HepG2 (cell line): ENCODE measurements around the gene CELF6. TPM values are rescaled to one million over a fixed set of nuclear protein-coding genes. Genes with fewer than 3 reads are reported as not detected.

Experiments
- ATAC-seq: fragments of 200-7000 bp; cut with Tn5 transposase; 3 replicates; pipeline ENCODE4 v1.9.1; 2020; ENCODE audit warnings: mild to moderate bottlenecking, moderate library complexity
- BruUV-seq: library from RNA; stranded (reverse); fragments of 400-500 nt; replicated peaks from 2 replicates; lab custom pipeline; 2021; lab: Mats Ljungman, UMichigan
- CTCF ChIA-PET: fragments of 300-600 bp; formaldehyde crosslinking; extraction: SDS; loops from one replicate; lab custom pipeline; 2021; ENCODE audit warnings: low total read pairs, inconsistent platforms, low intra/inter-chr PET ratio; lab: Yijun Ruan, JAX
- POLR2A ChIA-PET: fragments of 350-600 bp; sonication (Branson Sonifier 250); formaldehyde crosslinking; loops from one replicate; lab custom pipeline; 2020; ENCODE audit warnings: antibody characterized with exemption, inconsistent platforms; lab: Yijun Ruan, JAX
- DNase-seq: peaks from one replicate; pipeline ENCODE4 v3.0.0-alpha.2; 2015; ENCODE audit warnings: low spot score
- FAIRE-seq: peaks from 3 replicates; lab custom pipeline; 2011; peaks lifted over from hg19 to GRCh38; lab: Jason Lieb, UNC
- H2AFZ ChIP-seq: one replicate; pipeline ENCODE4 v1.6.1; 2011; ENCODE audit warnings: low read length, inconsistent platforms
- H3K27ac ChIP-seq: fragments of 300-600 bp; 3 replicates; pipeline ENCODE4 v1.8.0; 2011; ENCODE audit warnings: mixed run types, mild to moderate bottlenecking, mixed read lengths, low read length, inconsistent platforms; ENCODE audit not compliant: insufficient read depth; ENCODE audit errors: extremely low read length
- H3K27me3 ChIP-seq, 2 experiments: fragments of 200-600 bp in 1 of 2; 2 replicates in 1 of 2; 3 replicates in 1 of 2; pipeline versions ENCODE4 v1.6.0 to v1.8.0; 2011; ENCODE audit warnings: low read length in 2 of 2, mild to moderate bottlenecking in 2 of 2, moderate library complexity in 2 of 2, inconsistent platforms in 1 of 2; ENCODE audit not compliant: insufficient read depth in 2 of 2, control insufficient read depth in 1 of 2
- H3K36me3 ChIP-seq, 2 experiments: fragments of 200-600 bp in 1 of 2; replicated peaks in 1 of 2; 2 replicates in 1 of 2; 3 replicates in 1 of 2; pipeline versions ENCODE4 v1.5.1 to v1.8.0; 2011; ENCODE audit warnings: low read length in 2 of 2, inconsistent platforms in 1 of 2; ENCODE audit not compliant: insufficient read depth in 2 of 2, control insufficient read depth in 1 of 2
- H3K4me1 ChIP-seq: 2 replicates; pipeline ENCODE4 v1.5.1; 2012; ENCODE audit warnings: low read length, inconsistent platforms; ENCODE audit not compliant: insufficient read depth
- H3K4me2 ChIP-seq: 2 replicates; pipeline ENCODE4 v1.6.0; 2011; ENCODE audit warnings: low read depth, low read length, inconsistent platforms
- H3K4me3 ChIP-seq, 3 experiments: fragments of 200-600 bp in 1 of 3; sonication (generic), shearing (Covaris generic) in 1 of 3; replicated peaks in 1 of 3; 2 replicates each; pipeline ENCODE4 v1.5.1; 2011 to 2016; ENCODE audit warnings: low read length in 3 of 3, inconsistent platforms in 2 of 3, low read depth in 2 of 3, mild to moderate bottlenecking in 2 of 3, control low read depth in 1 of 3, mixed read lengths in 1 of 3; ENCODE audit not compliant: insufficient read depth in 1 of 3
- H3K79me2 ChIP-seq: one replicate; pipeline ENCODE4 v1.6.1; 2011; ENCODE audit warnings: low read length, inconsistent platforms; ENCODE audit not compliant: insufficient read depth
- H3K9ac ChIP-seq: 2 replicates; pipeline ENCODE4 v1.6.0; 2011; ENCODE audit warnings: mild to moderate bottlenecking, low read depth, low read length, inconsistent platforms; ENCODE audit not compliant: insufficient read depth
- H3K9me3 ChIP-seq: 2 replicates; pipeline ENCODE4 v1.5.1; 2012; ENCODE audit warnings: mild to moderate bottlenecking, low read length
- H4K20me1 ChIP-seq: 2 replicates; pipeline ENCODE4 v1.6.0; 2011; ENCODE audit warnings: inconsistent platforms, mild to moderate bottlenecking, low read length, moderate library complexity; ENCODE audit not compliant: insufficient read depth
- AFF4 ChIP-seq: sonication (generic); formaldehyde crosslinking; IDR thresholded peaks from 2 replicates; pipeline ENCODE4 v1.4.0; 2020; ENCODE audit warnings: missing genetic modification reagents
- HNRNPK ChIP-seq: fragments of 200-400 bp; formaldehyde crosslinking; IDR thresholded peaks from 2 replicates; pipeline ENCODE4 v1.6.1; 2018; ENCODE audit warnings: low read length, low read depth, moderate library complexity, mild to moderate bottlenecking; ENCODE audit not compliant: poor library complexity, severe bottlenecking
- NR0B2 ChIP-seq: sonication (generic); formaldehyde crosslinking; IDR thresholded peaks from 2 replicates; pipeline ENCODE4 v1.4.0; 2020; ENCODE audit warnings: mild to moderate bottlenecking, missing genetic modification reagents
- SATB2 ChIP-seq: sonication (generic); formaldehyde crosslinking; IDR thresholded peaks from 2 replicates; pipeline ENCODE4 v1.5.0; 2020; ENCODE audit warnings: missing genetic modification reagents
- WIZ ChIP-seq: sonication (generic); formaldehyde crosslinking; IDR thresholded peaks from 2 replicates; pipeline ENCODE4 v1.5.1; 2020; ENCODE audit warnings: mild to moderate bottlenecking, missing genetic modification reagents
- ZBTB21 ChIP-seq: sonication (generic); formaldehyde crosslinking; IDR thresholded peaks from 2 replicates; pipeline ENCODE4 v1.4.0; 2020; ENCODE audit warnings: missing genetic modification reagents
- ZNF441 ChIP-seq: sonication (generic); formaldehyde crosslinking; IDR thresholded peaks from 2 replicates; pipeline ENCODE4 v1.7.0; 2021; ENCODE audit warnings: missing genetic modification reagents, borderline replicate concordance
- ZNF550 ChIP-seq: sonication (generic); formaldehyde crosslinking; IDR thresholded peaks from 2 replicates; pipeline ENCODE4 v1.4.0; 2020; ENCODE audit warnings: mild to moderate bottlenecking, missing genetic modification reagents, borderline replicate concordance
- ZNF562 ChIP-seq: sonication (generic); formaldehyde crosslinking; IDR thresholded peaks from 2 replicates; pipeline ENCODE4 v1.8.0; 2022; ENCODE audit warnings: missing genetic modification reagents, borderline replicate concordance
- ZNF652 ChIP-seq: IDR thresholded peaks from 2 replicates; pipeline ENCODE4 v1.6.1; 2016; ENCODE audit warnings: low read depth, borderline replicate concordance
- ZNF83 ChIP-seq: sonication (generic); formaldehyde crosslinking; IDR thresholded peaks from 2 replicates; pipeline ENCODE4 v1.4.0; 2020; ENCODE audit warnings: missing genetic modification reagents, mild to moderate bottlenecking, borderline replicate concordance
- ZNF878 ChIP-seq: sonication (generic); formaldehyde crosslinking; IDR thresholded peaks from 2 replicates; pipeline ENCODE4 v1.8.1; 2023; ENCODE audit warnings: mild to moderate bottlenecking, missing genetic modification reagents, moderate library complexity
- WGBS: methylation state at CpG from one replicate; pipeline ENCODE4 v1.1.6; 2017; ENCODE audit warnings: low lambda C conversion rate; 5-methylcytosine and 5-hydroxymethylcytosine counted together
- in situ Hi-C: cut with HindIII; loops from 2 replicates; pipeline ENCODE4 v1.10.0; 2017; ENCODE audit warnings: low pct_unique_long_range_greater_than_20kb; ENCODE audit not compliant: extremely low pct_ligation_motif_present
- intact Hi-C: fragments of 100-400 bp; cut with micrococcal nuclease; formaldehyde crosslinking; loops from one replicate; pipeline ENCODE4 v1.10.0; 2022; ENCODE audit not compliant: unreplicated experiment
- polyA plus RNA-seq, 8 experiments: library from polyadenylated mRNA; depleted of rRNA in 3 of 8; stranded (reverse) in 7 of 8; unstranded in 1 of 8; fragments of >200 nt; fragmentation: Illumina TruSeq in 4 of 8; extraction: Trizol in 4 of 8; gene quantifications; 2 replicates each; pipeline versions ENCODE4 v1.2.1 to v1.2.3, GENCODE V29; 2011 to 2016; ENCODE audit warnings: low read depth in 4 of 8, missing spikeins in 1 of 8, mixed read lengths in 1 of 8; ENCODE audit not compliant: insufficient read depth in 1 of 8
- total RNA-seq, 5 experiments: library from RNA; depleted of rRNA; stranded (reverse); fragments of >200 nt; fragmentation: Illumina TruSeq; extraction: Trizol; gene quantifications; 2 replicates each; pipeline ENCODE4 v1.2.3, GENCODE V29; 2016; ENCODE audit warnings: low read depth in 1 of 5

The CELF6 gene
- total and polyA plus RNA-seq, 2 of the 13 experiments (the other 11 are each of a cell fraction or from before 2014, with no cell fraction given) = 0.49 to 0.94 TPM

- Histone ChIP-seq H3K79me2 (peaks cover 50% of the 10 kb centered on the region), H3K36me3 (peaks cover 8 to 26% of the 10 kb centered on the region in 2 experiments; a peak in 4 of 5 replicates), H3K27me3 (no peaks in the 10 kb centered on the region)
- in situ Hi-C loops = no loop called here
- FAIRE-seq = no peak
- POLR2A ChIA-PET = interaction anchor here (0.9 to 1.3 kb wide), 2 partner anchors 9 to 14 kb away, joined by 3 read pairs; partner anchors contain the start of gene HEXA
- TF ChIP-seq ZBTB21 = no peak
- no peak for TF ChIP-seq NR0B2 (CRISPR knock-in tag)
- TF ChIP-seq ZNF878 = no peak
- no peak for TF ChIP-seq ZNF441 (CRISPR knock-in tag)
- TF ChIP-seq ZNF83 (CRISPR knock-in tag) = no peak
- TF ChIP-seq ZNF562 (CRISPR knock-in tag) = no peak
- no peak for TF ChIP-seq SATB2
- TF ChIP-seq WIZ (CRISPR knock-in tag) = no peak
- no peak for TF ChIP-seq HNRNPK
- no peak for TF ChIP-seq ZNF652 (CRISPR knock-in tag)
- no peak for TF ChIP-seq ZNF550 (CRISPR knock-in tag)
- no peak for TF ChIP-seq AFF4 (CRISPR knock-in tag)
- TF ChIP-seq, all 625 proteins: peak for 0
- Histone ChIP-seq H3K9me3 (no peaks in the 10 kb centered on the region), H3K4me2 (no peak overlapping the region), H3K27ac (no peak overlapping the region), H2AFZ (no peak overlapping the region), H4K20me1 (no peaks in the 10 kb centered on the region), H3K4me1 (peaks cover 27% of the 10 kb centered on the region), H3K4me3 (no peak overlapping the region), H3K9ac (no peak overlapping the region)
- WGBS = 97% methylated on average over 1 of the region's 1 CpG
- CTCF ChIA-PET = no interaction called here
- ATAC-seq (no peak), DNase-seq (no peak)
- no TSS peak for BruUV-seq
- intact Hi-C loops = no loop called here
Observed at GRCh38 chr15:72361176-72361575, 41.2 kb upstream of the CELF6 start.
